IPS-15b (cell line): ENCODE data around the gene ARGLU1.

Experiments used
- H3K27me3 ChIP-seq: one replicate; pipeline ENCODE4 v1.6.1; 2013; ENCODE audit warnings: low read length; ENCODE audit not compliant: control insufficient read depth, insufficient read depth
- H3K36me3 ChIP-seq: one replicate; pipeline ENCODE4 v1.6.1; 2013; ENCODE audit warnings: low read length; ENCODE audit not compliant: control insufficient read depth, insufficient read depth
- H3K4me1 ChIP-seq: one replicate; pipeline ENCODE4 v1.6.1; 2013; ENCODE audit warnings: mild to moderate bottlenecking, low read length; ENCODE audit not compliant: control insufficient read depth, insufficient read depth
- H3K4me3 ChIP-seq: one replicate; pipeline ENCODE4 v1.5.1; 2013; ENCODE audit warnings: low read depth, low read length
- H3K9ac ChIP-seq: one replicate; pipeline ENCODE4 v1.6.1; 2013; ENCODE audit warnings: low read depth, mild to moderate bottlenecking, low read length
- H3K9me3 ChIP-seq: one replicate; pipeline ENCODE4 v1.6.1; 2013; ENCODE audit warnings: mild to moderate bottlenecking, low read length; ENCODE audit not compliant: control insufficient read depth, insufficient read depth

The ARGLU1 gene

DNA sequence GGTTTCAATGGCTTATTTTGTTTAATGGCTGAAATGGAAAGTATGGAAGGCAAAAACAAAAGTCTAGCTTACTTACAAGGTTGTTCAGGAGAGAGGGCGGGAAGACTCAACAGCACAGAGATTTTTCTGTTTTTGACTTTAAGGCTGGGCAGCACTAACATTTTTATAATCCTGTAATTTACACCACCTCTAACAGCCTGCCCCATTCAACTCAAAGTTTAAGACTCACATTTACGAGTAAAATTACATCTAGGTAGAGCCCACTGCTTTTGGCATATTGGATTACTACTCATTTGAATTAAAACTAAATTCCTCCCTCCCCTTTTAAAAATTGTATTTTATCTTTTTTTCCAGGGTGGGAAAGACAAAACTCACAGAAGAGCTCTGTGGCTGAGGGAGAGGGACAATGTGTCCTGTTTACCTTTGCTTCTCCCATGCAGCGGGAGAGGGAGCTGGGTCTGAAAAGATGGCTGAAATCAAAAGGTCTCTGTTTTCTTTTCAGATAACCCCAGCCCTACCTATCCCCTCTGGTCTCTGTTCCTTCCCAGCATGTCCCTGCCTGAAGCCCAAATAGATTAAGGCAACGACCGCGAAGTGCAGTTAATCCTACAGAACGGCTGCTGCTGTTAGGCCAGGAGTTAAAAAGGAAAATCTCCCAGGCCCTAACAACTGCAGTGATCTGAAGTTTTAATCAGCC lies 39.1 kb downstream of the ARGLU1 start:
- no peaks in the 10 kb centered on the region for H3K9me3 ChIP-seq
- peaks cover 51% of the 10 kb centered on the region for H3K4me1 ChIP-seq
- H3K36me3 ChIP-seq, result no peaks in the 10 kb centered on the region
- peaks cover 41% of the 10 kb centered on the region for H3K27me3 ChIP-seq
- H3K4me3 ChIP-seq, result peak overlapping the region; percentile 19
- H3K9ac ChIP-seq, result no peak overlapping the region

DNA sequence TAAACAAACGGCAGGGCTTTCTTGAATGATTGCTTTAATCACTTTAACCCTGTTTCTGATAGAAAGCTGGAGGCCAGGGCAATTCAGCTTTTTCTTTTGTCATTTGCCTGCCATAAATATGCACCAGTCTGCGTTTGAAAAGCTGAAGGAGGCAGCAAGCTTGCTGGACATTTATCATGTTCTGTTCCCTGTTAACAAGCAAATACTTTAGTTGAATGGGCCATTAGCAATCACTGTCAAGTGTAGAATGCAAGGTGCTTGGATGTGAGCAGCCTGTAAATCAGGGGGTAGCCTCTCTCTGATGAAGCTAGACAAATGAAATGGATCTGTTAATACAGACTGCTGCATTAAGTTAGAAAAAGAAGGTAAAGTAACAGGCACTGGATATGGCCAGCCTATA lies 40.1 kb downstream of the ARGLU1 start:
- Histone ChIP-seq H3K4me3 (no peak overlapping the region), H3K9ac (no peak overlapping the region), H3K9me3 (no peaks in the 10 kb centered on the region), H3K36me3 (no peaks in the 10 kb centered on the region), H3K4me1 (peaks cover 51% of the 10 kb centered on the region), H3K27me3 (peaks cover 33% of the 10 kb centered on the region)

DNA sequence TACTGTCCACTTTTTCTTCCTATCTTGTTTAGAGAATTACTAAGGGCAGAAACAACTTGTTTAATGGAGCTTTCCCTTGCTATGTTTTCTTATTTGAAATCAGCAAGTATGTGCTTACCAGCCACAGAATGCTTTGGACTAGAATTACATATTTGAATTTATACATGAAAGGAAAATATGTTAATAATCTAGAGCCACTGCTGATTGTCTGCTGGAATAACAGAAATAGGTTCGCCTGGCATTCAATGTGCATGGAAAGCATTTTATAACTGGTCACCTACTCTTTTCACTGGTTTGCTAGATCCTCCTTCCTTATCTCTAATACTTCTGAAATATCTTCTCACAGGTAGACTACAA lies 40.5 kb downstream of the ARGLU1 start:
- Histone ChIP-seq H3K9me3 (no peaks in the 10 kb centered on the region), H3K27me3 (peaks cover 29% of the 10 kb centered on the region), H3K36me3 (no peaks in the 10 kb centered on the region), H3K4me3 (no peak overlapping the region), H3K4me1 (peaks cover 53% of the 10 kb centered on the region), H3K9ac (no peak overlapping the region)

DNA sequence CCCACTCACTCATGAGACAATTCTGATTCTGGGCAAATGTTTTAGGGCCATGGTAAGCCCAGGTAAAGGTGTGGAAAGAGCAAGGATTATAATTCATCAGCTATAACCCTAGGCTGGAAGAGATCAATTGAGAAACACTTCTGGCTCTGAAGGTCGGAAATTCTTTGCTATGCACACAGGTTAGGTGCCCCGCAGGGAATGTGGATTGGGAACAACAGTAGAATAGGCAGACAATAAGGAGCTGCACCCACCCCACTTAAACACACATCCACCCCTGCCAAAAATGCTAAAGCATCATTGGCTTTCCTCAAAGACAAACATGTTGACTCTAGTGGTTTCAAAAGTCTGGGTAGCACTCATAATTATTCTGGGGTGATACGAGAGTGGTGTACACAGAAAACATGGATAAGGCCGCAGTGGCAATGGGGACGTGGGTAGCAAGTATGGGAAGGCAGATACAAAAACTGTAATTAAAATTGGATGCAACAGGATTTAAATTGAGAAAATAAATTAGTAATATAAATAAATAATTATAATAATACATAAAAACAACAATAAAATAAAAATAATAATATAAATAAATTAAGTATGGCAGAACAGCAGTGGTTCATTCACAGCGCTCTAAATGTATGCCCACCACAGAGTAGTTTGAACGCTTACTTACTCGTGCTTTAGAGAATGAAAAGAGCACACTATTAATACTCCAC lies 41.0 kb downstream of the ARGLU1 start:
- H3K4me3 ChIP-seq, result no peak overlapping the region
- H3K9me3 ChIP-seq, result no peaks in the 10 kb centered on the region
- H3K36me3 ChIP-seq, result no peaks in the 10 kb centered on the region
- peaks cover 24% of the 10 kb centered on the region for H3K27me3 ChIP-seq
- H3K9ac ChIP-seq, result no peak overlapping the region
- H3K4me1 ChIP-seq, result peaks cover 59% of the 10 kb centered on the region

DNA sequence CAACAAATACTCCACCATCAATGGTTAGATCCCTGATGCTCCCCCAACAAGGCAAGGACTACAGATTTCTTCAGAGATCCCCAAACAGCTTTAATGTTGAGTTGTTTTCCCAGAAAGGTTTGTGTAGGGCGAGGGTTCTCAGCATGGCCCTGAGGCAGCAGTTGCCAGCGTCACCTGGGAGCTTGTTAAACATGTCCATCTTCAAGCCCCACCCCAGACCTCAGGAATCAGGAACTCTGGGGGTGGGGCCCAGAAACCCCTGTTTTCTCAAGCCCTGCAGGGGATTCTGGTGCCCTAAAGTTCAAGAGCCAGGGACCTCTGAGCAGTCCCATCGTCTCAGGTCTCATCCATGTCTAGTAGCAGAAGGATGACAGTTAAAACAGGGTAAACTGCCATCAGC lies 42.1 kb downstream of the ARGLU1 start:
- H3K36me3 ChIP-seq, result no peaks in the 10 kb centered on the region
- H3K9ac ChIP-seq, result no peak overlapping the region
- H3K27me3 ChIP-seq, result peaks cover 14% of the 10 kb centered on the region
- H3K9me3 ChIP-seq, result no peaks in the 10 kb centered on the region
- peaks cover 52% of the 10 kb centered on the region for H3K4me1 ChIP-seq
- H3K4me3 ChIP-seq, result no peak overlapping the region

DNA sequence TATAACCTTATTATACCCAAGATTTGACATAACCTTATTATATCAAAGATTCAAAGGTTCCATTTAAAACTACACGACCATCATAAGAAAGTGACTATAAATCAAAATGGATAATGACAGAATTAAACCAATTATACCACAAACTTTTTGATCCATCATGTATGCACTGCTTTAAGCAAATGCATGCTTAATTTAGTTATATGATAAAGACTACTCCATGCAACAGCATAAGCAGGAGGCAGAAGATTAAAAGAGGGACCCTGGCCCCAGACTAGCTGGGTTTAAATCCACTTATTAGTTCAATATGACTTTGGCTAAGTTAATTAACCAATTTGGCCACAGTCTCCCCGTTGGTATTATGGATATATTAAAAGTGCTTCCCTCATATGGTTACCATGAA lies 43.8 kb downstream of the ARGLU1 start:
- no peaks in the 10 kb centered on the region for H3K36me3 ChIP-seq
- H3K4me1 ChIP-seq, result peaks cover 45% of the 10 kb centered on the region
- H3K27me3 ChIP-seq, result peaks cover 10% of the 10 kb centered on the region
- H3K9me3 ChIP-seq, result no peaks in the 10 kb centered on the region
- no peak overlapping the region for H3K4me3 ChIP-seq
- H3K9ac ChIP-seq, result no peak overlapping the region

DNA sequence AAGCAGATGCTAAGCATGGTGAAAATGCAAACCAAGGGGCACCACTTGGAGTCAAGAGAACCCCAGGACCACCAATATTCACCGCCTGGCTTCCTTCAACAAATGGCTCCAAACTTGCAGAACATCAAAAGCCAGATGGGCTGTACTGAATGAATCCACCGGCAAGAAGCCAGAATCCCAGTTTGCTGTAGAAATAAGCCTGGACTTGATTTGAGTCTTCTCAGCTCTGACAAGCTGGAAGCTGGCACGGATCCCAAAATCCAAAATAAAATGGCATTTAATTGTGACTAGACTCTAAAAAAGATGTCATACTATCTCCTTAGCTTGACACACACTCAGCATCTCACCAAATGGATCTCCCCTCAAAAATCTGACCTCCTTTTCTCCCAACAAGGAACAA lies 44.4 kb downstream of the ARGLU1 start:
- Histone ChIP-seq H3K9me3 (no peaks in the 10 kb centered on the region), H3K27me3 (peaks cover 10% of the 10 kb centered on the region), H3K36me3 (no peaks in the 10 kb centered on the region), H3K9ac (no peak overlapping the region), H3K4me3 (no peak overlapping the region), H3K4me1 (peaks cover 44% of the 10 kb centered on the region)

DNA sequence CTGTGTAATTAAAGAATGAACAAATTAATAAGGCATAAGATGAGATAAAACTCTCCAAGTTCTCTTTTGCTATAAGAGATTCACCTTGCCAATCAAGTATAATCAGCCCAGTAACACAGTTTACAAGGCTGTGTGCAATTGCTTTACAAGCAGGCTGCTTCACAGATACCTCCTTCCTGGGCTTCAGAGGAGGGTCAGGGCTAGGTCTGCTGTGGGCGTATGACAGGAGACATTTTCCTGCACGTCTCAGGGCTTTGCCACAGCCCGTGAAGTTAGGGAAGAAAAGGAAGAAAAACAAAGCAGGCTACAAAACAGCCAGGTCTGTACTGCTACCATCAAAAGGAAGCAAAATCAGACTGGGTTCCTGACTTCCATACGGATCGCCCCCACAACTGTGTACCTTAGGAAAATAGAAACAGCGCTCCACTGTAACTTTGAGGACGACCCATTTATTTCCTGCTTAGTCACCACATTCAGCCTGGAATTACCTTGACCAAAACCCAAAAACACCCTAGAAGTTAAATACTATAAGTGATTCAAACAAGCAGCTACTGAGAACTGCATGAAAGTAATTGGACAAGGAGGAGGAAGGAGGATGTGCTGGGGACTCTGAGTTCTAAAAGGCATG lies 44.9 kb downstream of the ARGLU1 start:
- Histone ChIP-seq H3K36me3 (no peaks in the 10 kb centered on the region), H3K4me1 (peaks cover 41% of the 10 kb centered on the region), H3K9ac (peak overlapping the region; percentile 16), H3K4me3 (no peak overlapping the region), H3K27me3 (peaks cover 10% of the 10 kb centered on the region), H3K9me3 (no peaks in the 10 kb centered on the region)

DNA sequence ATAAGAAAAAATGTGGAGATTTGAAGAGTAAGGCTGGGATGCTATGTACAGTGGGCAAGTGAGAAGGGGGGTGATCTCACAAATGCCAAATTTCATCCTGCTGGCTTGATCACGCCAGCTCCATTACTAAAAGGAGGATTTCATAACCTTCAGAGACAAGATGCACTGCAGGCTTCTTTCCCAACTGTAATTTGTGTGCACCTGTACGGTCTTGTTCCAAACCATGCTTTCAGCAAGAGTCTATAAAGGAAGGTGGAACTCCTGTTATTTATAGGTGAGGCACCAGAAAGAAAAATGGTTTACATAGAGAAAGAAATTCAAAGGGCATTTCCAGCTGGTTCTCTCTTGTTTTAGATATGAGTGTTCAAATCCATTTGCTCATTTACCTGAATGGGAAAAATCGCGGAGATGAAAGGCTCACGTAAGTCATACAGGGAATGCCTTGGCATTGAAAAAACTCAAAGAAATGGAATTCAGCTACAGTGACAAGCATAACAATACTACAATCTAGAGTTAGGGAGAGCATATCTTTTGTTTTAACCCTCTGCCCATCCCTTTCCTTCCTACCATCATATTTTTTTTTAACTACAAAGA lies 45.7 kb downstream of the ARGLU1 start:
- Histone ChIP-seq H3K36me3 (no peaks in the 10 kb centered on the region), H3K4me1 (peaks cover 34% of the 10 kb centered on the region), H3K9ac (no peak overlapping the region), H3K4me3 (no peak overlapping the region), H3K9me3 (no peaks in the 10 kb centered on the region), H3K27me3 (peaks cover 10% of the 10 kb centered on the region)

DNA sequence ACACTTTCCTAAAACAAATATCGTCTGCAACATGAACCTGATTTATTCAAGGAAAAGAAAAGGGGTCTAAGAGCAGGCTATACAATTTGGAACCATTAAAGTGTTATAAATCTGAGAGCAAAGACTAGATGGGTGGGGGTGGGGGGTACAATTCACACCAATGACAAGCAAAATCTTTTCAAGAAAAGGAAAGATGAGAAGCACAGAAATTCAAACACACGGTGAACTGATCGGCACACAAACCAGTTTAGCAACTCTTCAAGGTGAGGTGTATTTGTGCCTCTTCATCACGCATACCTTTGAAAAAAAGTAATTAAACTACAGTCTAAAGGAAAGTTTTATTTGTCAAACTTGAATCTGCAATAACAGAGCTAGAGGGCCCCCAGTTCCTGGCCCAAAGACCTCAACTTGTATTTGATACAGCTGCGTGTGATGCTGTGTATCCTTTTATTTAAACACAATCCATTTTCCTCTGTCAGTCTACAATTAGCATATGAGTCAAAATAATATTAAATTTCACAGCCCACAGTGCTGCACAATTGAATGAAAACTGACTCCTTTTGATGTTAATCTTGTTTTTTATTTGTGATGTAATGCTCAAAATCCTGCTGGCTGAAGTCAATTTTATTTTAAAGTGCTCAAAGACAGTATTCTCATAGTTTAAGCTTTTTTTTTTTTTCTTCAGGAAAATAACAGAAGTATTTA lies 46.7 kb downstream of the ARGLU1 start:
- peaks cover 6% of the 10 kb centered on the region for H3K27me3 ChIP-seq
- H3K4me3 ChIP-seq, result no peak overlapping the region
- no peak overlapping the region for H3K9ac ChIP-seq
- H3K9me3 ChIP-seq, result no peaks in the 10 kb centered on the region
- H3K36me3 ChIP-seq, result no peaks in the 10 kb centered on the region
- H3K4me1 ChIP-seq, result peaks cover 26% of the 10 kb centered on the region

DNA sequence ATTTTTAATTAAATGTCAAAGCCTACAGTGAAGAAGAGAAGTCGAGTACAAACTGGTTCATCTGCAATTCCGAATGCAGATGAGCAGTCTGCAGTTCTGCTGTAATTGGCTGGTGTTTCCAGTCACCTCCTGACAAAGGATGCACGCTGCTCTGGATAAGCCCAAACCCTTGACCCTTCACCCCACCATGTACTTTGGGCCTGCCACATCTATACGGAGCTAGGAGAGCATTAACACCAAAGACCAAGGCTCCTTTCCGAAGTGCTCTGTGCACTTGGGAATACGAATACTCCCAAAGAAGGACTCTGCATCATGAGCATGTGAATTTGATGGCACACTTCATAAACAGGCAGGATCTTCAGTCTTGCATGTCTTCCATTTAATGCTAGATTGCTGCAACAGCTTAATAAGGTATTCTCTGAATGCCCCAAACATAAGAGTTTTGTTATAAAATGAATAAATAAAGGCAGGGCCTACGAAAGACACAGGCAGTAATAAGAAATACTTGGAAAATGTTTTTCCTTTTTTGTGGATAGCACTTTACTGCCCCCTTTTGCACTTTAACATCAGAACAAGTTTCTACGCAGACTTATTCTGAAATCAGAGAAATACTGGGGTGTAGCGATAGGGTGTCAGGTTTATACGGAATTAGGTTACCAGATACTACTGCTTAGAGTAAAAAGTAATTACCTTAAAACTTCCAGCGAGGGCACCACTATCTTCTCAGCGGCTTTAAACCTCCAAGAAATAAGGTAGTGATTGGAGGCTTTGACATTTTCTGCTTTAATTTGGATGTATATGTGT lies 47.5 kb downstream of the ARGLU1 start:
- Histone ChIP-seq H3K9me3 (no peaks in the 10 kb centered on the region), H3K9ac (no peak overlapping the region), H3K4me3 (no peak overlapping the region), H3K27me3 (peaks cover 5% of the 10 kb centered on the region), H3K36me3 (no peaks in the 10 kb centered on the region), H3K4me1 (peaks cover 26% of the 10 kb centered on the region)
